RWPE1 (cell line): Measurements from ENCODE around the gene GJD4.

Source experiments
- CTCF ChIA-PET: fragments of 350-600 bp; sonication (Branson Sonifier 250); formaldehyde crosslinking; extraction: SDS; loops from one replicate; lab custom pipeline; 2021; lab: Yijun Ruan, JAX
- POLR2A ChIA-PET: fragments of 400-600 bp; formaldehyde crosslinking; extraction: SDS; loops from one replicate; lab custom pipeline; 2020; ENCODE audit warnings: antibody characterized with exemption; ENCODE audit not compliant: low non-redundant PET; lab: Yijun Ruan, JAX
- DNase-seq: peaks from one replicate; pipeline ENCODE4 v3.0.0; 2012; ENCODE audit warnings: low spot score
- H3K27ac ChIP-seq: fragments of 450-650 bp; 2 replicates; pipeline ENCODE4 v1.5.1; 2017
- CTCF ChIP-seq: fragments of 450-650 bp; conservative IDR thresholded peaks from 2 replicates; pipeline ENCODE4 v1.5.1; 2017; ENCODE audit warnings: low read depth, mild to moderate bottlenecking

GJD4 gene

GRCh38 chr10:35652824-35653223, 47.7 kb downstream of the GJD4 start:
- ChIA-PET POLR2A (no interaction called here), CTCF (interaction anchor here (0.6 kb wide), 1 partner anchor 473 kb away, joined by 3 read pairs; no protein-coding TSS in a partner anchor)
- no peak overlapping the region for H3K27ac ChIP-seq
- DNase-seq = no peak
- TF ChIP-seq CTCF = no peak

- no peak for DNase-seq
- TF ChIP-seq CTCF = no peak
- ChIA-PET CTCF (interaction anchor here (0.6 kb wide), 1 partner anchor 18 kb away, joined by 6 read pairs; no protein-coding TSS in a partner anchor), POLR2A (no interaction called here)
- H3K27ac ChIP-seq = no peak overlapping the region
Observed at GRCh38 chr10:35657621-35658020, 52.5 kb downstream of the GJD4 start.
